ENCODE data around the gene IL12RB1. TPM values are rescaled to one million over a fixed set of nuclear protein-coding genes. Genes with fewer than 3 reads are reported as not detected.
A peak's percentile ranks its signal among the peaks of the same experiment; 100 is the strongest.
"Not testable (repeated sequence)": the region's sequence is repeated elsewhere in the genome, so short reads cannot be mapped to it uniquely, and the experiment has no call there.

Gene IL12RB1
- total RNA-seq, 1 donor = 7.5 TPM

- no peak for DNase-seq (ENCODE audit: low read depth in 2 of 3, low spot score in 2 of 3)
Observed at GRCh38 chr19:18113827-18114226, 27.1 kb upstream of the IL12RB1 start.

GRCh38 chr19:18112989-18113478 is 26.3 kb upstream of the IL12RB1 start:
- peak in 2 of 3 donors; percentile 76 to 88 for DNase-seq (ENCODE audit: low read depth in 2 of 3, low spot score in 2 of 3)

GRCh38 chr19:18110609-18111232 is 24.0 kb upstream of the IL12RB1 start:
- no peak for DNase-seq (ENCODE audit: low read depth in 2 of 3, low spot score in 2 of 3)

- no peak for DNase-seq (ENCODE audit: low read depth in 2 of 3, low spot score in 2 of 3)
Observed at GRCh38 chr19:18109733-18110608, 23.2 kb upstream of the IL12RB1 start.

GRCh38 chr19:18109341-18109732 is 22.6 kb upstream of the IL12RB1 start:
- peak in 1 of 3 donors; percentile 46 for DNase-seq (ENCODE audit: low read depth in 2 of 3, low spot score in 2 of 3)

- no peak for DNase-seq (ENCODE audit: low read depth in 2 of 3, low spot score in 2 of 3)
Observed at GRCh38 chr19:18108897-18109296, 22.2 kb upstream of the IL12RB1 start.

GRCh38 chr19:18107235-18107634 is 20.5 kb upstream of the IL12RB1 start:
- DNase-seq (ENCODE audit: low read depth in 2 of 3, low spot score in 2 of 3) = no peak

- DNase-seq (ENCODE audit: low read depth in 2 of 3, low spot score in 2 of 3) = not testable (repeated sequence)
Observed at GRCh38 chr19:18105259-18105658, 18.5 kb upstream of the IL12RB1 start.

- no peak for DNase-seq (ENCODE audit: low read depth in 2 of 3, low spot score in 2 of 3)
Observed at GRCh38 chr19:18104793-18105131, 18.0 kb upstream of the IL12RB1 start.

- no peak for DNase-seq (ENCODE audit: low read depth in 2 of 3, low spot score in 2 of 3)
Observed at GRCh38 chr19:18102916-18103542, 16.3 kb upstream of the IL12RB1 start.

- DNase-seq (ENCODE audit: low read depth in 2 of 3, low spot score in 2 of 3) = no peak
Observed at GRCh38 chr19:18101268-18101667, 14.5 kb upstream of the IL12RB1 start.

GRCh38 chr19:18100710-18101109 is 14.0 kb upstream of the IL12RB1 start:
- DNase-seq (ENCODE audit: low read depth in 2 of 3, low spot score in 2 of 3) = no peak

- no peak for DNase-seq (ENCODE audit: low read depth in 2 of 3, low spot score in 2 of 3)
Observed at GRCh38 chr19:18099623-18099995, 12.9 kb upstream of the IL12RB1 start.

GRCh38 chr19:18098891-18099622 is 12.3 kb upstream of the IL12RB1 start:
- peak in 1 of 3 donors; percentile 45 for DNase-seq (ENCODE audit: low read depth in 2 of 3, low spot score in 2 of 3)

- no peak for DNase-seq (ENCODE audit: low read depth in 2 of 3, low spot score in 2 of 3)
Observed at GRCh38 chr19:18097993-18098890, 11.5 kb upstream of the IL12RB1 start.

GRCh38 chr19:18097217-18097992 is 10.7 kb upstream of the IL12RB1 start, which contains the start of gene MAST3:
Gene MAST3, plus strand, starts transcription at chr19:18097778. Its CDS starts 15 bp downstream, at chr19:18097793.
- DNase-seq (ENCODE audit: low read depth in 2 of 3, low spot score in 2 of 3) = peak; percentile 76 to 90 (median 88)

- DNase-seq (ENCODE audit: low read depth in 2 of 3, low spot score in 2 of 3) = no peak
Observed at GRCh38 chr19:18096258-18096657, 9.5 kb upstream of the IL12RB1 start.

GRCh38 chr19:18093439-18094161 is 6.9 kb upstream of the IL12RB1 start:
- DNase-seq (ENCODE audit: low read depth in 2 of 3, low spot score in 2 of 3) = no peak
